ENCODE results near the gene ASPN.

DNA sequence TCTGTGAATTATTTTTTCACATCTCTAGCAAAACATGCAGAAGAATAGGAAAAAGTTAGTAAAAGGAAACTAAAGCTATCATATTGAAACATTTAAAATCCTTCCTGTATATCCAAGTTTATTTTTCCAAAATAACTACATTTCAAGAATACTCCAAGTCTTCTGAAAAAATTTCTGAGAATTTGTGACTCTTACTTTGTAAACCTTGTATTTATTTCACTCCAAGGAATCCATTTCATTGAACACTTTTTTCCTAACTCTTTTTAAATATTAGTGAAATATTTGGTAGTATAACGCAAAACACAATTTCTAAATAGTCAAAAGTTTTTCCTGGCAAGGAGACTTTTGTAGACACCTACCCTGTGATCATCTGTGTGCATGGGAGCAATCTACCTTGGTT lies 34.2 kb upstream of the ASPN start:
- TF ChIP-seq, protein P1, sequence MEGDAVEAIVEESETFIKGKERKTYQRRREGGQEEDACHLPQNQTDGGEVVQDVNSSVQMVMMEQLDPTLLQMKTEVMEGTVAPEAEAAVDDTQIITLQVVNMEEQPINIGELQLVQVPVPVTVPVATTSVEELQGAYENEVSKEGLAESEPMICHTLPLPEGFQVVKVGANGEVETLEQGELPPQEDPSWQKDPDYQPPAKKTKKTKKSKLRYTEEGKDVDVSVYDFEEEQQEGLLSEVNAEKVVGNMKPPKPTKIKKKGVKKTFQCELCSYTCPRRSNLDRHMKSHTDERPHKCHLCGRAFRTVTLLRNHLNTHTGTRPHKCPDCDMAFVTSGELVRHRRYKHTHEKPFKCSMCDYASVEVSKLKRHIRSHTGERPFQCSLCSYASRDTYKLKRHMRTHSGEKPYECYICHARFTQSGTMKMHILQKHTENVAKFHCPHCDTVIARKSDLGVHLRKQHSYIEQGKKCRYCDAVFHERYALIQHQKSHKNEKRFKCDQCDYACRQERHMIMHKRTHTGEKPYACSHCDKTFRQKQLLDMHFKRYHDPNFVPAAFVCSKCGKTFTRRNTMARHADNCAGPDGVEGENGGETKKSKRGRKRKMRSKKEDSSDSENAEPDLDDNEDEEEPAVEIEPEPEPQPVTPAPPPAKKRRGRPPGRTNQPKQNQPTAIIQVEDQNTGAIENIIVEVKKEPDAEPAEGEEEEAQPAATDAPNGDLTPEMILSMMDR (IDR thresholded peaks at IDR 0.05): no peak
- TF ChIP-seq POLR2A (IDR thresholded peaks at IDR 0.05) (no peak), POLR2AphosphoS5 (IDR thresholded peaks at IDR 0.05) (no peak), EP300 (IDR thresholded peaks at IDR 0.05; ENCODE audit: low read depth) (no peak)

All from transverse colon (tissue), 4 donors.